Non-pigmented ciliary epithelial cell (primary cell): ENCODE results near the gene SFTA2.
"Not testable (repeated sequence)": the region's sequence is repeated elsewhere in the genome, so short reads cannot be mapped to it uniquely, and the experiment has no call there.

ENCODE experiments used
- DNase-seq: peaks from one replicate; pipeline ENCODE4 v3.0.0-alpha.2; 2010; ENCODE audit warnings: low read depth

Gene SFTA2

DNA sequence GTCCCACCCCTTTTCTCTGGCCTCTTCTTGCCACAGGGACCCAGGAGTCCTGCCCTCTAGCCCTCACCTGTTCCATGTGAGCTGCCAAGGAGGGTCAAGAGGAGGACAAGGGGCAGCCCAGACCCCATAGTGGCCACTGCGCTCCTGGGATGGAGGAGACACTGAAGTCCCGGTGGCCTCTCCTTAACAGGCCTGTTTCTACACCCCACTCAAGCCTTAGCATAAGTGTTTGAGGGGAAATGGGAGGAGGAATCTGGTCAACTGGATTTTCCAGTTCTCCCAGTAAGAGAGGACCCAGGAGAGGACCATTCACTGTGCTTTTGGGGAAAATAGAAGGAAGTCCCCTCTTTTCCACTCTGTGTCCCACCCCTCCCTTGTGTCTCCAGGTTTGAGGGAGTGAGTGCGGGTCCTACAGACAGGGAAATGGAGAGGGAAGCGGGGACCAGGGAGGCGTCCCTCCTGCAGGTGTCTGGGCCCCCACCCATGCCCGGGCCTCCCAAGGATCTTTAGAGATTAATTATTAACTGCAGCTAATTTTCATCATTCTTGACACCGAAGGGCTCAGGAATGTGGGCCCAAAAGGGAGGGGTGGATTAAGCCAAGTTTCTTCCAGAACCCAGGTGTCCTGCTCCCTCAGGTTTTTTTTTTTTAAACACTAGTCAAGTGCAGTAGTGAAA is at the start of gene SFTA2:
Gene SFTA2, minus strand, starts transcription at position 202 of the 677 bp plus-strand sequence. Its CDS starts 74 bp downstream, at position 128.
- DNase-seq = no peak

DNA sequence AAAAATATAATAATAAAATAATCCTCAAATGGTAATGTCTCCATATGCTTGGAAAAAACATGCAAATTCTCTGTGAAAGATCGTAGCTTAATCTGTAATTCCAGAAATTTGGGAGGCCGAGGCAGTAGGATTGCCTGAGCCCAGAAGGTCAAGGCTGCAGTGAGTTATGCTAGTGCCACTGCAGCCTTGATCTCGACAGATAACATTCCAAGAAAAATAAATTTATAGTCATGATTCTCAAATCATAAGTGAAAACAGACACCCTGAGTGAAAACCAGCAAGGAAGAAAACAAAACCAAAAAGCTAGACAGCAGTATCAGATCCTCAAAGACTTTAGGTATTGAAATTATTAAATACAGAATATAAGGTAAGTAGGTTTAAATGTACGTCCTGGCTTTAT is 47.7 kb upstream of the SFTA2 start:
- no peak for DNase-seq

DNA sequence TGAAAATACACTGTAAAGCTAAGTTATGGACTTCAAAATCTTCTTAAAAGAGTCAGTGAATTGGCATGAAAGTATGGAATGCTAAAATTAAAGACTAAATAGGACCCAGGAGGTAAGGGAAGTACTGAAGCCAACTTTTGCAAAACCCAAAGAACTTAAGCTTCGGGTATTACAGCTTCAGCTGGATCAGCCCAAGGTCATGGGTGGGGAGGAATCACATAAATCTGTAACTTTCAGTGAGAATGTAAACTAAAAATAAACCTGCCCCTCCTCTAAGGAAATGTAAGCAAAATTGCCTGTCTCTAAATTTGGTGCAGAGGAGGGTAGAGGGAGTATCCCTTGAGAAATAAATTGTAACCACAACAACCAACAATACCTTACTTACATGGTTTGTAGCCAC is 47.2 kb upstream of the SFTA2 start:
- DNase-seq = no peak

DNA sequence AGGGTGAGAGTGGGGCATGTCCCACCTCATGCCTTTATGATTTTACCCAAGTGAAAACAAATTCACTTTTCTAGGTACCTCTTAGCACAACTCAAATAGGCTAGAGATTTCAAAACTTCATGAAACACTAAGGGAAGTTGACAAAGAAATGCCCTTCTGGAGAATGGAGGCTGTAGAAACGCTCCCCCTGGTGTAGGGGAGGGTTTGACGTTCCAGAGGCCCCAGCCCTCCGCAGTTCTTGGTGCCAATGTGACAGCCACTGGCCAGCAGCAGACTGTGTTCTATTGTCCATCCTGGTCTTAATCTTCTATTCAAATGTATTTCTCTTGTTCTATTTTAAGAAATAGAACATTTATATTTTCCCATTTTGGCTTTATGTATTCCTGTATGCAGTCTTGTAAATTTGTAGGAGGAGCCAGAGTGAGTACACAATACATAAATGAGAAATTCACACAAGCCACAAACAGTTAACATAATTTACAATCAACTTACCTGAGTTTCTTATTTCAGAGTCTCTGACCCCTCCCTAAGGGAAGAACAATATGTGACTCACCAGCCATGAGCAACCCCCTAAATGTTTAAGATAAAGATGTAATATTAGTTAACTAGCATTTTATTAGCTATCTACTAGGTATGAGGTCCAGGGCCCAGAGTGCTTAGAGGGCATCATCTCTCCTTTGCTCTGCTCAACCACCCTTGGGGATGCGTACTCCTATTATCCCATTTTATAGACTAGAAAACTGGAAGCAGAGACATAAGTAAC is 42.7 kb upstream of the SFTA2 start:
- no peak for DNase-seq

DNA sequence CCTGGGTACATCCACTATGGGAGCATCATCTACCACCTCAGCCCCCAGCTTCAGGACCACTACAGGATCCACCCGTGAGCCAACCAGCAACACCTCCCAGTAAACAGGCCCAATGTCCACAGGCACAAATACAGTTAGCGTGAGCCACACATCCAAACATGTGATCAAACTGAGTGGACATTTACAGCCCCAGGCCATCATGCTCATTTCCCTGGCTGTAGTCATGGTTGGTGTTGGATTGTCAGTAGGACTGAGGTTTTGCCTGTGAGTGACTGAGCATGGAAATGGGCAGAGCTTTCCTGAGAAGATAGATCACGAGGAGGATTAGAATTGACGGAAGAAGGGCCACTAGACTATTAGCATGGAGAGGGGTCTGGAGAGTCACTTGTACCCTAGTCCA is 40.8 kb upstream of the SFTA2 start:
- no peak for DNase-seq

DNA sequence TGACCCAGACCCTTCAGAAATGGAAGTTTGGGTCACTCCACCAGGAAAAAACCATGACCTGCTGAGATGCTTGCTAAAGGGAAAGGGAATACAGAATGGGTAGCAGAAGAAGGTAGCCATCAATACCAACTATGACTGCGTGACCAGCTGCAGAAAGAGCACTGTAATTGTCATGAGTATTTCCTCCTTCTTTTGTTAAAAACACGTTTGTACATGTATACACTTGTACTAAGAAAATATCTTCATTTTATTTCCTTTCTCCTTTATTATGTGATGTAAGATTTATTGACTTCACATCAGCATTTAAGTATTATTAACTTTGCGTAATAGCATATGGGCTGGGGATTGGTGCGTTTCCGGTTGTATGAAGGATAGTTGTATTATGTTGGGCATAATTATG is 39.0 kb upstream of the SFTA2 start:
- no peak for DNase-seq

DNA sequence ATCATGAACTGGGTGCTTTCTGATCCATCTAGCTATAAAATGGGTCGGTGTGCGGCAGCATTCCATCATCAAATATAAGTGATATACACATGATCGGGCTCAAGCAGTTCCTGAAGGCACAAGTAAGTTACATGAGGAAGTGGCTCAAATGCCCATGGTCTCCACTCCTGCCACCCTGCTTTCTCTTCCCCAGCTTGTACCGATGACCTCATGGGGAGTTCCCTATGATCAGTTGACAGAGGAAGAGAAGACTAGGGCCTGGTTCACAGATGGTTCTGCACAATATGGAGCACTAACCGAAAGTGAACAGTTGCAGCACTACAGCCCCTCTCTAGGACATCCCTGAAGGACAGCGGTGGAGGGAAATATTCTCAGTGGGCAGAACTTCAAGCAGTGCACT is 37.2 kb upstream of the SFTA2 start:
- not testable (repeated sequence) for DNase-seq

DNA sequence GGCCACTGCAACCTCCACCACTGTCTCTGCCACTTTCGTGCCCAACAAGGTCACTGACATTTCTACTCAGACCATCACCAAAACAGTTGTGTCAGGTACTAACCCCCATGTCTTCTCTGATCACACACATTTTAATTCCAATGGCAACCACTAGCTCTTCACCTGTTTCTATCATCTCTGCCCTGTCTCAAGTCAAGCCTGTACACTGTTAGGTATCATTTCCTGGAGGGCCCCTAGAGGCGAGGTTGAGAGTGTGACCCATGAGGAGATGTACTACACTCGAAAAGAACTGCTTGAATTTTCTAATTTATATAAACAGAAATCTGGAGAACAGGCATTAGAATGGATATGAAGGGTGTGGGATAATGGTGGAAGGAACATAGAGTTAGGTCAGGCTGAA is 34.2 kb upstream of the SFTA2 start:
- no peak for DNase-seq

DNA sequence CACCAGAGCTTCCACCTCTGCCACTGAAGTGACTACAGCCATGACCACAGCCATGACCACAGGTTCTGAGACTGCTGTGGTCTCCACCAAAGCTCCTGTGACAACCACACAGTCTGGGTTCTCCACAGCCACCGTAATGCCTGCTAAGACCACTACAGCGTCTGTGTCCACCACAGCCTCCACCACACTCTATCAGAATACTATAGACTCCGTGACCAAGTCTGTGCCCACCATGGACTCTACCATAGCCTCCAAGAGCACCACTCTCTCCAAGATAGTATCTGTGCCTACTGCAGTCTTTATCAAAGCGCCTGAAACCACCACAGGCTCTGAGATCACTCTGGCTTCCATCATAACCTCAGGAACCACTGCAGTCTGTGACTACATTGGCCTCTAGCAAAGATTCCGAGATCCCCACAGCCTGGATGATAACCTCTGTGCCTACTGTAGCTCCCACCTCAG is 33.2 kb upstream of the SFTA2 start:
- no peak for DNase-seq

DNA sequence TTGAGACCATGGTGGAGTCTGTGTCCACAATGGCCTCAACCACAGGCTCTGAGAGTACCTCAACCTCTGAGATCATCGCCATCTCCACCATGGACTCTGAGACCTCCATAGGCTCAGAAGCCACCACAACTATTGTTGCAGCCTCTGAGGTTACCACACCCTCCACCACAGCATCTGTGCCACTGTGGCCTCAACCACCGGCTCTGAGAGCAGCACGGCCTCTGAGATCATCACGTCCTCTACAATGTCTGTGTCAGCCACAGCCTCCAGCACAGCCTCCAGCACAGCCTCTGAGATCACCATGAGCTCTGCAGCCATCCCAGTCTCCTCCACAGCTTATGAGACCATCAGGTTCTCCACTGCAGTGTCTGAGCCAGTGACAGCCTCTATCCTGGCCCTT is 32.1 kb upstream of the SFTA2 start:
- DNase-seq = no peak

DNA sequence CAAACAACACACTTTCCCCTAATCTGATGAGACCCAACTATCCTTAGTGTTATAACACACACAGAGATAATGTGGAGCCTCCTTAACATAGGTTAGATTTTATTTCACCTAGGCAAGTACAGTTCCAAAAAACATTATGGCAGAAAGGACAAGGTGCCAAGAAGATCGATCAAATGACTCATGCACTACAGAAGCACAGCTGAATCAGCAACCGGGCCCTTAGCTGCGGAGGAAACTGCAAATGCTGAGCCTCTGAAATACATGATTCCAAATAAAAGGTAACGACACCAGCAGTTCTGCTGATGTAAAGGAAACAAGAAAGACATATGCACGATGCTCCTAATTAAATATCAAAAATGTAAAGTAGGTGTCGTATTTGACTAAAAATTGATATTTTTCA is 31.7 kb upstream of the SFTA2 start:
- DNase-seq = no peak

DNA sequence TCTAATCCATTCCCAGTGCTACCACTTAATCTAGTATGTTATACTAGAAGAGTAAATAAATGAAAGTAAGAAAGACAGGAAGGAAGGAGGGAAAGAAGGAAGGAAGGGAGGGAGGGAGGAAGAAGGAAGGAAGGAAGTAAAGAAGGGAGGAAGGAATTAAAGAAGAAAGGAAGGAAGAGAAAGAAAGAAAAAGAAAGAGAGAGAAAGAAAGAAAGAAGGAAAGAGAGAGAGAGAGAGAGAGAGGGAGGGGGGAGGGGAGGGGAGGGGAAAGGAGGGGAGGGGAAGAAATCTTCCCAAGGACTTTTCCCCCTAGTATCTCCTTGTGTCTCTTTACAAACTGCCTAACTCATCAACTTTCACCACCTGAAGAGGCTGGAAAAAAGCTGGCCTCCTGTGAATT is 30.7 kb upstream of the SFTA2 start:
- no peak for DNase-seq

DNA sequence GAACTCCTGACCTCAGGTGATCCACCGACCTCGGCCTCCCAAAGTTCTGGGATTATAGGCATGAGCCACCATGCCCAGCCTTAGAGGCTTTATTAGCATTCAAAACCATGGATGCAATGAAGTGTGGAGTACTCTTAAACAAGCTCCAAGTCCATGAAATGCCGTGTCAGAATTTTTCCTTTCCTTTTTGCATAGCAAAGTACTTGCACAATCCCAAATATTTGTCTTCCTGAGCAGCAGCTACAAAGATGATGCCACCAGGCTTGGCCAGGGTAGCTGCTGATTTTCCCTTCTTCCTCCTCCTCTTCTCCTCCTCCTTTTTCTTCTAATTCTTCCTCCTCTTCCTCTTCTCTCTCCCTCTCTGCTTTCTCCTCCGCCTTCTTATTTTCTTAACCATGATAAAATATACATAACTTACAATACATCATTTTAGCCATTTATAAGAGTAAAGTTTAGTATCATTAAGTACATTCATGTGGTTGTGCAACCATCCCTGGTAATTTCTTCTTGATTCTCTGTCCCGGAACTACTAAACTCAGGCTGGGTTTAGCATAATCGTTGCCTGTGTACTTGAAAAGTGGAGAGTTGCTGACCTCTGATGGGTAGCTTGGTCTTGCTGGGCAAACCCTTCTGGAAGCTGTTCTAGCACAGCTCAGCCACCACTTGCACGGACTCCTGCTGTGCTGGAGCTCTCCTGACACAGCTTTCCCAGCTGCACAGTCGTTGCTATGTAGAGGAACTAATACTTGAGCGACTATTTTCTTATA is 29.1 kb upstream of the SFTA2 start:
- DNase-seq = no peak

DNA sequence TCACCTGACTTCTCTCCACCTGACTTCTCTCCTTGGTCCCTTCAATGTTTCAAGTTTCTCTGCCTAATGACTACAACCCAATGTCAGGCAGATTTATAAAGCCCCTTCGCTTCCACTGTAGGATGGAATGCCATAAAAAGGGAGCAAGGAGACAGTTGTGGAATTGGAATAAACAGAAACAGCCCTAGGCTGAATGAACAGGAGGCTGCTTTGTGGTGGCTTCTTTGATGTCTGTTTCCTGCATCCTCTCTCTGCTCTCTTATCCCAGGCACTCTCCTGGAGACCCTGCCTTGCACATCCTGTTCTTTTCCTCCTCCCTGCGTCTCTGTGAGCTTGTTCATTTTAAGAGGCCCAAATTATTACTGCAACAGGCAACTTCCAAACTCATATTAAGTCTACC is 25.7 kb upstream of the SFTA2 start:
- DNase-seq = no peak

DNA sequence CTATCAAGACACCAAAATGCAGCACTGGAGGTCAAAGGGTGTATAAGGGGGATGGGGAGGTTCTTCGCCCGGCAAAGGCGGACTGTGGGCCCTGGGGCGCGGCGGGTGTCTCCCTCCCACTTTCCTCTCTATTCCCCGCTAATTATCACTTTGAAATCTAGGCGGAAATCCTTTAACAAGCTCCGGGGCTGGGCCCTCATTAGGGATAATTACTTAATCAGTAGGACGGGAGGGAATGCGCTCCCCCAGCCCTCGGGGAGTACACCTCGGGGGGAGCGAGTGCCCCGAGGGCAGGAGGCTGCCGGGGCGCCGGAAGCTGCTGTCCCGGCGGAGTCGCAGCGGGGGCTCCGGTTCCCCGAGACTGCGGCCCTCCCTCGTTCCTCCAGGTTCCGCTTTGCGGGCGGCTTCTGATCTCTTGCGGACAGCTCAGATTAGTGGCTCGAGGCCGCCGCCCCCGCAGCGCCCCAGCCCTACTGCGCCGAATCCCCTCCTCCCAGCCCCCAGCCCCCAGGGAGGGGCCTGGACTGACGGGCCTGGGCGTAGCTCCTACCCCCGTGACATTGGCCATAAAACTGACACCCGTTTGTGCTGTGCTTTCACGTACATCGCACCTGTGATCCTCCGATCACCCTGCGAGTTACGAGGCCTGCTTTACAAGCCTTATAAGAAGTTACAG is 23.5 kb upstream of the SFTA2 start:
- no peak for DNase-seq

DNA sequence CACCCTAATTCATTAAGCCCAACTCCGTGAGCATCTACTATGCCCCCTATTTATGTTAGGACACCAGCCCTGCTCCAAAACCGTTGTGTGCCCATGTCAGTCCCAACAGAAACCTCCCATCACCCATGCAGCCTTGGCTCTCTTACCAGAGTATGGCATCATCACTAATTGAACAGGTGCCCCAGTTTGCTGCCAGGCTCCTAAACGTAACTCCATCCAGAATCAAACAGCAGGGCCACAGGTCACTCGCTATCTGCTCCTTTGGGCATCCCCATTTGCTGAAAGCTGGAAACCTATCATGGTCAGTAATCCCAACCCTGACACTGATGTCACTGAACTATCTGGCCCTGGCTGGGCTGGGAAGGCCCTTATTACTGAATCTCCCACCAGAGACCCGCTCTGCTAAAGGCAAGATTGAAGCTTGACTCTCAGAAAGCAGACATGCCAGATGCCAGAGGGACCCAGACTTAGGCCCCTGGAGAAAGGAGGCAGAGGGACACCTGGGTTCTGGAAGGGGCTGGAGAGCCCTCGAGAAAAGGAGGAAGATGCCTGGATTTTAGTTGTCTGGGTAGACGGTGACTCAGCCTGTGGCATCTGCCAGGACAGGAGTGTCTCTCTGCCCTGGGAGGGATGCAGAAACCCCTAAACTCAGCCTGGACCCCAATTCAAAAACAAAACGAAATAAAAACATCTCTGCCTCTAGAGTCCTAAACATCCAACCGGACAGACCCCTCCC is 22.8 kb upstream of the SFTA2 start:
- no peak for DNase-seq

DNA sequence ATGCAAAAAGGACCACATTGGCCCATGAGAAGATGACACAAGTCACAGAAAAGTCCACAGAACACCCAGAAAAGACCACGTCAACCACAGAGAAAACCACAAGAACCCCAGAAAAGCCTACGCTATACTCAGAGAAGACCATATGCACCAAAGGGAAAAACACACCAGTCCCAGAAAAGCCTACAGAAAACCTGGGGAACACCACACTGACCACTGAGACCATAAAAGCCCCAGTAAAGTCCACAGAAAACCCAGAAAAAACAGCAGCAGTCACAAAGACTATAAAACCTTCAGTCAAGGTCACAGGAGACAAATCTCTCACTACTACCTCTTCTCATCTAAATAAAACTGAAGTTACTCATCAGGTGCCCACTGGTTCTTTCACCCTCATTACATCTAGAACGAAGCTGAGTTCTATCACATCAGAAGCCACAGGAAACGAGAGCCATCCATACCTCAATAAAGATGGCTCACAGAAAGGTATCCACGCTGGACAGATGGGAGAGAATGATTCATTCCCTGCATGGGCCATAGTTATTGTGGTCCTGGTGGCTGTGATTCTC is 20.0 kb upstream of the SFTA2 start:
- DNase-seq = no peak

DNA sequence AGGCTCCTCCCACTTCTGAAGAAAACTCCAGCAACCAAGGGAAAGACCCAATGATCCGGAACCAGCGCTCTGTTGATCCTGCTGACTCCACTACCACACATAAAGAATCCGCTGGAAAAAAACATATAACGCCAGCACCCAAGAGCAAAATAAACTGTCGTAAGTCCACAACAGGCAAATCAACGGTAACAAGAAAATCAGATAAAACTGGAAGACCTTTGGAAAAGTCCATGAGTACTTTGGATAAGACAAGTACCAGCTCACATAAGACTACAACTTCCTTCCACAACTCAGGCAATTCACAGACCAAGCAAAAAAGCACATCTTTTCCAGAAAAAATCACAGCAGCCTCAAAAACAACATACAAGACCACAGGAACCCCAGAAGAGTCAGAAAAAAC is 16.8 kb upstream of the SFTA2 start:
- no peak for DNase-seq

DNA sequence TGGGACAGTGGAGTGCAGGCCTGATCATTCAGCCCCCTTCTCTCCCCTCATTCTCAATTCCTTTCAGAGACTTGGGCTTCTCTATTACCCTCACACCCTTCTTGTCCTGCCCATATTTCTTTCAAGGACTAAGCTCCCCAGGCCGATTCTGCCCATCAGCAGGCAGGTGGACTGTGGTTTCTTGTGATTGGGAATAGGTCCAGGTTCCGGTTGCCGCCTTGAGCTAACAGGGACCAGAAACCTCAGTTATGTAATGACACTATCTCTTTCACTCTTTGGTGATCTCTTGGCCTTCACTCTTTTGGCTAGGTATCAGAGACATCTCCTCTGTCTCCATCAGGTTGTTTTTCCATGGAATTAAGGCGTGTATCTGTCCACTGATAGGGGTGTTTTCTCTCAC is 15.3 kb upstream of the SFTA2 start:
- no peak for DNase-seq

DNA sequence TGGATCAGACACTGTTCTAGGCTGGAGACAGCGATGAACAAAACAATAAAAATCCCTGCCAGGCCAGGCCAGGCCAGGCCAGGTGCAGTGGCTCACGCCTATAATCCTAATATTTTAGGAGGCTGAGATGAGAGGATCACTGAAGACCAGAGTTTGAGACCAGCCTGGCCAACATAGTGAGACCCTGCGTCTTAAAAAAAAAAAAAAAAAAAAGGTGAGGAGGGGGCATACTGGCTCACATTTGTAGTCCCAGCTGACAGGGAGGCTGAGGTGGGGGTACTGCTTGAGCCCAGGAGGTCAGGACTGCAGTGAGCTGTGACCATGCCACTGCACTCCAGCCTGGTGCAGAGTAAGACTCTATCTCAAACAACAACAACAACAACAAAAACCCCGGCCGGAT is 13.3 kb upstream of the SFTA2 start:
- DNase-seq = no peak

DNA sequence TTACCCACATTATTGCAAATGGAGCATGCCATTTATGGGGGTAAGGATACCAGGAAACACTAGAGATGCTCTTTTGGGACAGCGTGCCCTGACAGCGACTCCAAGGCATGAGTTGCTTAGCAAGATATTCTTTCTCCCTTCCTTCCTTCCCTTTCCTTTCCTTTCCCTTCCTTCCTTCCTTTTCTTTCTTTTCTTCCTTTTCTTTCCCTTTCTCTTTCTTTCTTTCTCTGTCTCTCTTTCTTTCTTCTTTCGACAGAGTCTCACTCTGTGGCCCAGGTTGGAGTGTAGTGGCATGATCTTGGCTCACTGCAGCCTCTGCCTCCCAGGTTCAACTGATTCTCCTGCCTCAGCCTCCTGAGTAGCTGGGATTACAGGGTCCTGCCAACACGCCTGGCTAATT is 12.1 kb upstream of the SFTA2 start:
- DNase-seq = no peak
